HFF-Myc (cell line): ENCODE results near the gene CWH43.
"Not testable (repeated sequence)": the region's sequence is repeated elsewhere in the genome, so short reads cannot be mapped to it uniquely, and the experiment has no call there.

ENCODE experiments used
- DNase-seq: peaks from one replicate; pipeline ENCODE4 v3.0.0-alpha.2; 2011; ENCODE audit warnings: low read depth; ENCODE audit errors: extremely low read depth
- H3K4me3 ChIP-seq: replicated peaks from 2 replicates; pipeline ENCODE4 v1.5.1; 2011; ENCODE audit warnings: low read depth, mild to moderate bottlenecking, control low read depth, low read length

Gene CWH43

DNA sequence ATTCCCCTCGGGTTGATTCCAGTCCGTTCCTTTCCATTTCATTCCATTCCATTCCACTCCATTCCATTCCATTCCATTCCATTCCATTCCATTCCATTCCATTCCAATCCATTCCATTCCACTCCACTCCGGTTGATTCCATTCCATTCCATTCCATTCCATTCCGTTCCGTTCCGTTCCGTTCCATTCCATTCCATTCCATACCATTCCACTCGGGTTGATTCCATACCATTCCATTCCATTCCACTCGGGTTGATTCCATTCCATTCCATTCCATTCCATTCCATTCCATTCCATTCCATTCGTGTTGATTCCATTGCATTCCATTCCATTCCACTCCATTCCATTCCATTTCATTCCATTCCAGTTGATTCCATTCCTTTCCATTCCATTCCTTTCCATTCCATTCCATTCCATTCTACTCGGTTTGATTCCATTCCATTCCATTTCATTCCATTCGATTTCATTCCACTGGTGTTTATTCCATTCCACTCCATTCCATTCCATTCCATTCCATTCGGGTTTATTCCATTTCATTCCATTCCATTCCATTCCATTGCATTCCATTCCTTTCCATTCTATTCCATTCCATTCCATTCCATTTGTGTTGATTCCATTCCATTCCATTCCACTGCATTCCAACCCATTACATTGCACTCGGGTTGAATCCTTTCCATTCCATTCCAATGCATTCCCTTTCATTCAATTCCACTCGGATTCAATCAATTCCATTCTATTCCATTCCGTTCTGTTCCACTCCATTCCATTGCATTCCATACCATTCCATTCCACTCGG, 122.3 kb downstream of the CWH43 start:
- not testable (repeated sequence) for DNase-seq, H3K4me3 ChIP-seq

DNA sequence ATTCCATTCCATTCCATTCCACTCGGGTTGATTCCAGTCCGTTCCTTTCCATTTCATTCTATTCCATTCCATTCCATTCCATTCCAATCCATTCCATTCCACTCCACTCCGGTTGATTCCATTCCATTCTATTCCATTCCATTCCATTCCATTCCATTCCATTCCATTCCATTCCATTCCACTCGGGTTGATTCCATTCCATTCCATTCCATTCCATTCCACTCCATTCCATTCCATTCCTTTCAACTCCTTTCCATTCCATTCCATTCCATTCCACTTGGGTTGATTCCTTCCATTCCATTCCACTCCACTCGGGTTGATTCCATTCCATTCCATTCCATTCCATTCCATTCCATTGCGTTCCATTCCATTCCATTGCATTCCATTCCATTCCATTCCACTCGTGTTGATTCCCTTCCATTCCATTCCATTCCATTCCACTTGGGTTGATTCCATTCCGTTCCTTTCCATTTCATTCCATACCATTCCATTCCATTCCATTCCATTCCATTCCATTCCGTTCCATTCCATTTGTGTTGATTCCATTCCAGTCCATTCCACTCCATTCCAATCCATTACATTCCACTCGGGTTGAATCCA, 123.6 kb downstream of the CWH43 start:
- H3K4me3 ChIP-seq, result not testable (repeated sequence)

DNA sequence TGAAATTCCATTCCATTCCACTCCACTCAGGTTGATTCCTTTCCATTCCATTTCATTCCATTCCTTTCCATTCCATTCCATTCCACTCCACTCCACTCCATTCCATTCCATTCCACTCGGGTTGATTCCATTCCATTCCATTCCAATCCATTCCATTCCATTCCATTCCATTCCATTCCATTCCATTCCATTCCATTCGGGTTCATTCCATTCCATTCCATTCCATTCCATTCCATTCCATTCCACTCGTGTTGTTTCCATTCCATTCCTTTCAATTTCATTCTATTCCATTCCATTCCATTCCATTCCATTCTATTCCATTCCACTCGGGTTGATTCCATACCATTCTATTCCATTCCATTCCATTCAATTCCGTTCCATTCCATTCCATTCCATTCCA, 124.5 kb downstream of the CWH43 start:
- DNase-seq, H3K4me3 ChIP-seq: not testable (repeated sequence)

More for the DNA sequence above, 123.6 kb downstream of the CWH43 start:
- not testable (repeated sequence) for DNase-seq
